ENCODE results near the gene ZNF479.
"Not testable (repeated sequence)": the region's sequence is repeated elsewhere in the genome, so short reads cannot be mapped to it uniquely, and the experiment has no call there.

The ZNF479 gene

GRCh38 chr7:57132336-57132735 lies at the start of gene ZNF479:
Gene ZNF479 (minus strand): TSS chr7:57132436. CDS start chr7:57132324, 112 bp downstream.
- not testable (repeated sequence) for DNase-seq (ENCODE audit: low read depth in 2 of 3, low spot score in 1 of 3)

GRCh38 chr7:57182031-57182430 lies 49.8 kb upstream of the ZNF479 start:
- DNase-seq (ENCODE audit: low read depth in 2 of 3, low spot score in 1 of 3): no peak

GRCh38 chr7:57181281-57181680 lies 49.0 kb upstream of the ZNF479 start:
- DNase-seq (ENCODE audit: low read depth in 2 of 3, low spot score in 1 of 3): no peak

GRCh38 chr7:57179776-57180415 lies 47.7 kb upstream of the ZNF479 start:
- DNase-seq (ENCODE audit: low read depth in 2 of 3, low spot score in 1 of 3): no peak

- DNase-seq (ENCODE audit: low read depth in 2 of 3, low spot score in 1 of 3): no peak
These were observed 46.5 kb upstream of the ZNF479 start for GRCh38 chr7:57178768-57179139.

GRCh38 chr7:57177856-57178767 lies 45.9 kb upstream of the ZNF479 start:
- no peak for DNase-seq (ENCODE audit: low read depth in 2 of 3, low spot score in 1 of 3)

- DNase-seq (ENCODE audit: low read depth in 2 of 3, low spot score in 1 of 3): no peak
These were observed 44.8 kb upstream of the ZNF479 start for GRCh38 chr7:57176928-57177635.

GRCh38 chr7:57165285-57165899 lies 33.2 kb upstream of the ZNF479 start:
- no peak for DNase-seq (ENCODE audit: low read depth in 2 of 3, low spot score in 1 of 3)

- not testable (repeated sequence) for DNase-seq (ENCODE audit: low read depth in 2 of 3, low spot score in 1 of 3)
These were observed 12.0 kb downstream of the ZNF479 start for GRCh38 chr7:57120123-57120784.

Measured in stimulated activated CD4-positive, alpha-beta T cell treated with anti-CD3 and anti-CD28 coated beads, Interleukin-12 subunit alpha, Interleukin-12 subunit beta, amount 100 ng/mL, for 48 hours (primary cell).